H9 (cell line): ENCODE results near the gene NTRK3. TPM values are rescaled to one million over a fixed set of nuclear protein-coding genes. Genes with fewer than 3 reads are reported as not detected.

Source experiments
- DNase-seq: peaks from one replicate; pipeline ENCODE4 v3.0.0-alpha.2; 2017
- H2AFZ ChIP-seq: one replicate; pipeline ENCODE4 v1.6.1; 2013; ENCODE audit warnings: mild to moderate bottlenecking, low read length, control low read depth, moderate library complexity
- H2AK5ac ChIP-seq: 2 replicates; pipeline ENCODE4 v1.6.1; 2013; ENCODE audit warnings: low read length, control low read depth, mixed read lengths; ENCODE audit not compliant: insufficient read length
- H2BK120ac ChIP-seq: one replicate; pipeline ENCODE4 v1.6.1; 2013; ENCODE audit warnings: low read depth, mild to moderate bottlenecking, low read length, control low read depth, inconsistent platforms; ENCODE audit not compliant: poor library complexity, severe bottlenecking
- H2BK12ac ChIP-seq: 2 replicates; pipeline ENCODE4 v1.6.1; 2013; ENCODE audit warnings: low read length, control low read depth, mixed read lengths, low read depth; ENCODE audit not compliant: insufficient read length
- H2BK15ac ChIP-seq: 2 replicates; pipeline ENCODE4 v1.6.1; 2013; ENCODE audit warnings: low read depth, low read length, control low read depth
- H2BK20ac ChIP-seq: one replicate; pipeline ENCODE4 v1.6.1; 2013; ENCODE audit warnings: low read depth, mild to moderate bottlenecking, low read length, control low read depth, inconsistent platforms; ENCODE audit not compliant: poor library complexity, severe bottlenecking
- H2BK5ac ChIP-seq: 2 replicates; pipeline ENCODE4 v1.6.1; 2013; ENCODE audit warnings: low read length, control low read depth, mixed read lengths; ENCODE audit not compliant: insufficient read length
- H3K14ac ChIP-seq: 2 replicates; pipeline ENCODE4 v1.6.1; 2013; ENCODE audit warnings: low read length, control low read depth; ENCODE audit not compliant: insufficient read depth
- H3K18ac ChIP-seq: 2 replicates; pipeline ENCODE4 v1.6.1; 2013; ENCODE audit warnings: low read depth, mild to moderate bottlenecking, mixed read lengths, low read length, control low read depth; ENCODE audit not compliant: insufficient read length
- H3K23ac ChIP-seq: 2 replicates; pipeline ENCODE4 v1.6.1; 2013; ENCODE audit warnings: low read length, control low read depth, mixed read lengths, low read depth; ENCODE audit not compliant: insufficient read length
- H3K23me2 ChIP-seq: 2 replicates; pipeline ENCODE4 v1.6.1; 2013; ENCODE audit warnings: low read depth, mild to moderate bottlenecking, mixed read lengths, low read length, control low read depth; ENCODE audit not compliant: insufficient read length, poor library complexity, severe bottlenecking
- H3K27ac ChIP-seq: 2 replicates; pipeline ENCODE4 v1.5.1; 2013; ENCODE audit warnings: low read length, control low read depth, mixed read lengths, low read depth; ENCODE audit not compliant: insufficient read length
- H3K27me3 ChIP-seq: 2 replicates; pipeline ENCODE4 v1.6.1; 2013; ENCODE audit warnings: low read length, control low read depth, inconsistent platforms; ENCODE audit not compliant: insufficient read depth
- H3K4ac ChIP-seq: 2 replicates; pipeline ENCODE4 v1.6.1; 2013; ENCODE audit warnings: low read depth, mild to moderate bottlenecking, control low read depth, inconsistent platforms, low read length, moderate library complexity
- H3K4me1 ChIP-seq: 2 replicates; pipeline ENCODE4 v1.6.1; 2013; ENCODE audit warnings: low read length, control low read depth, inconsistent platforms; ENCODE audit not compliant: insufficient read depth
- H3K4me2 ChIP-seq: 2 replicates; pipeline ENCODE4 v1.6.1; 2013; ENCODE audit warnings: low read length, control low read depth, mixed read lengths; ENCODE audit not compliant: insufficient read length, insufficient read depth
- H3K56ac ChIP-seq: 2 replicates; pipeline ENCODE4 v1.6.1; 2013; ENCODE audit warnings: low read depth, mild to moderate bottlenecking, mixed read lengths, low read length, control low read depth; ENCODE audit not compliant: insufficient read length
- H3K79me1 ChIP-seq: 2 replicates; pipeline ENCODE4 v1.6.1; 2013; ENCODE audit warnings: low read depth, mild to moderate bottlenecking, moderate library complexity, low read length, control low read depth, inconsistent platforms; ENCODE audit not compliant: insufficient read depth, poor library complexity, severe bottlenecking
- H3K79me2 ChIP-seq: 2 replicates; pipeline ENCODE4 v1.6.1; 2013; ENCODE audit warnings: low read length, control low read depth, inconsistent platforms; ENCODE audit not compliant: insufficient read depth
- H3K9ac ChIP-seq: 2 replicates; pipeline ENCODE4 v1.6.1; 2013; ENCODE audit warnings: low read length, control low read depth, mixed read lengths; ENCODE audit not compliant: insufficient read length; ENCODE audit errors: extremely low read depth
- H3K9me3 ChIP-seq: one replicate; pipeline ENCODE4 v1.6.1; 2013; ENCODE audit warnings: low read depth, low read length, inconsistent platforms; ENCODE audit not compliant: control insufficient read depth
- H3T11ph ChIP-seq: one replicate; pipeline ENCODE4 v1.6.1; 2013; ENCODE audit warnings: mild to moderate bottlenecking, low read length, control low read depth, inconsistent platforms
- H4K20me1 ChIP-seq: one replicate; pipeline ENCODE4 v1.6.1; 2013; ENCODE audit not compliant: control insufficient read depth, insufficient read length, insufficient read depth
- H4K5ac ChIP-seq: 2 replicates; pipeline ENCODE4 v1.6.1; 2013; ENCODE audit warnings: low read depth, mild to moderate bottlenecking, mixed read lengths, low read length, control low read depth; ENCODE audit not compliant: insufficient read length
- H4K8ac ChIP-seq: replicated peaks from 2 replicates; pipeline ENCODE4 v1.6.1; 2013; ENCODE audit warnings: low read length, control low read depth, mixed read lengths, low read depth; ENCODE audit not compliant: insufficient read length
- H4K91ac ChIP-seq: 2 replicates; pipeline ENCODE4 v1.6.1; 2013; ENCODE audit warnings: low read depth, mild to moderate bottlenecking, moderate library complexity, mixed read lengths, low read length, control low read depth; ENCODE audit not compliant: insufficient read length
- H3K27ac Mint-ChIP-seq, 3 experiments: 2 replicates in 2 of 3; 3 replicates in 1 of 3; pipeline ENCODE4 v1.8.0; 2020 to 2021; ENCODE audit warnings: mixed read lengths in 3 of 3, mild to moderate bottlenecking in 1 of 3, moderate library complexity in 1 of 3
- H3K27me3 Mint-ChIP-seq: 2 replicates; pipeline ENCODE4 v1.8.0; 2021; ENCODE audit warnings: low read depth, mild to moderate bottlenecking, moderate library complexity, mixed read lengths
- H3K36me3 Mint-ChIP-seq, 3 experiments: 2 replicates in 2 of 3; 3 replicates in 1 of 3; pipeline ENCODE4 v1.8.0; 2020 to 2021; ENCODE audit warnings: low read depth in 3 of 3, mixed read lengths in 3 of 3; ENCODE audit not compliant: insufficient read depth in 1 of 3
- H3K4me1 Mint-ChIP-seq, 2 experiments: 2 replicates each; pipeline ENCODE4 v1.8.0; 2020; ENCODE audit warnings: mixed read lengths in 2 of 2
- H3K4me3 Mint-ChIP-seq, 2 experiments: 2 replicates in 1 of 2; 3 replicates in 1 of 2; pipeline ENCODE4 v1.8.0; 2020 to 2021; ENCODE audit warnings: mild to moderate bottlenecking in 2 of 2, mixed read lengths in 2 of 2, moderate library complexity in 1 of 2
- H3K9me3 Mint-ChIP-seq, 2 experiments: 2 replicates in 1 of 2; 3 replicates in 1 of 2; pipeline ENCODE4 v1.8.0; 2020; ENCODE audit warnings: mild to moderate bottlenecking in 2 of 2, mixed read lengths in 2 of 2, moderate library complexity in 1 of 2
- WGBS: extraction: QIAGEN DNeasy Blood & Tissue Kit; methylation state at CpG from one replicate; pipeline ENCODE4 v1.1.7; 2013; ENCODE audit warnings: missing lambda C conversion rate, low lambda C conversion rate, mixed read lengths; ENCODE audit not compliant: insufficient read length; ENCODE audit errors: extremely low coverage; 5-methylcytosine and 5-hydroxymethylcytosine counted together
- total RNA-seq: library from RNA; stranded (reverse); gene quantifications from 2 replicates; pipeline ENCODE4 v1.2.1, GENCODE V29; 2021
- TF ChIP-seq, protein P1 (sequence below): fragments of 200-600 bp; sonication (generic); conservative IDR thresholded peaks from 3 replicates; pipeline ENCODE4 v1.8.0; 2021; ENCODE audit warnings: antibody characterized with exemption, mild to moderate bottlenecking

Gene NTRK3
- total RNA-seq, 1 experiment from 2014 or later, result 2.5 TPM

DNA sequence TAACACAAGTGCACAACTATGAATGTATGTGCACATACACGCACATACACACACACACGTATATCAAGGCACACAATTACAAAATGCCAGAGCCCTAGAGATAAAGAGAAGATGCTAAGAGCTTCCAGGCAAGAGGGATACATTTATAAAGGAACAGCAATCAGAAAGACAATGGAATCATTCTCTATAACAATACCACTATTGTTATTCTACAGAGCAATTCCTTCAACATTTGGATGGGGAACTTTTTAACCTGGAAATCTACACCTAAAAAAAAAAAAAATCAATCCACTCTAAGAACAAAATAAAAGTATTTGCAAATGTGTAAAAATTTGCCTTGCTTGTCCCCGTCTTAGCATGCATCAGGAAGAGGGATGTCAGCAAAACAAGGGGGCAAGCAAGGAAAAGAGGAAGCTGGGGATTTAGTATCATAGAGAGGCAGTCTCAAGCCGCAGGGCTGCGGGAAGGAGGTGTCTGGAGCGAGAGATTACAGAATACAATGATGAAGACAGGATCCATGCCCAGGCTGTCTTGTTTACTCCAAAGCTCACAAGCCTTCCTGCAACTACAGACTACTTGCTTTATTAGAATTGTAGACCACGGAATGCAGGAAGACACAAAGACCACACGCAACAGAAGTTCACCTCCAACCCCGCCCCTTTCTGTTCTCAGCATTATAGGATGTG is 220.2 kb downstream of the NTRK3 start:
- H3K27me3 Mint-ChIP-seq, result peaks cover 11% of the 10 kb centered on the region
- H2AFZ ChIP-seq, result no peak overlapping the region
- peak overlapping the region; percentile 29 to 93 (median 89) for H3K27ac Mint-ChIP-seq
- H3K9me3 Mint-ChIP-seq, result no peaks in the 10 kb centered on the region; a peak in 1 of 5 replicates
- H3K4me1 ChIP-seq, result peaks cover 11% of the 10 kb centered on the region; the same call in 1 of the 2 replicates
- no peak overlapping the region for H2BK20ac ChIP-seq
- peak overlapping the region; percentile 19 to 32 for H3K4me3 Mint-ChIP-seq
- peaks cover 0 to 5% (median 2%) of the 10 kb centered on the region in 3 experiments; a peak in 2 of 7 replicates for H3K36me3 Mint-ChIP-seq
- H2BK12ac ChIP-seq, result no peak overlapping the region
- no peak overlapping the region for H3K4ac ChIP-seq
- peak overlapping the region; percentile 29 for H3K4me2 ChIP-seq
- no peak overlapping the region for H3K9ac ChIP-seq
- peak overlapping the region; percentile 66 for H3K27ac ChIP-seq
- no peak overlapping the region for H3K18ac ChIP-seq
- H4K20me1 ChIP-seq, result no peaks in the 10 kb centered on the region
- H4K8ac ChIP-seq, result no peak overlapping the region
- H3K27me3 ChIP-seq, result no peaks in the 10 kb centered on the region
- no peaks in the 10 kb centered on the region for H3K9me3 ChIP-seq
- no peak overlapping the region for H4K5ac ChIP-seq
- no peaks in the 10 kb centered on the region for H3K23me2 ChIP-seq
- H2BK120ac ChIP-seq, result no peak overlapping the region
- no peaks in the 10 kb centered on the region for H3K79me2 ChIP-seq
- H2BK5ac ChIP-seq, result no peak overlapping the region
- no peak overlapping the region for H3K23ac ChIP-seq
- no peak overlapping the region for H2BK15ac ChIP-seq
- no peak overlapping the region for H4K91ac ChIP-seq
- DNase-seq, result peak; percentile 47
- no peak overlapping the region for H3K56ac ChIP-seq
- no peak overlapping the region for H3T11ph ChIP-seq
- no peaks in the 10 kb centered on the region for H3K79me1 ChIP-seq
- no CpG with 5 or more reads among the region's 9 CpGs for WGBS
- TF ChIP-seq, protein P1, sequence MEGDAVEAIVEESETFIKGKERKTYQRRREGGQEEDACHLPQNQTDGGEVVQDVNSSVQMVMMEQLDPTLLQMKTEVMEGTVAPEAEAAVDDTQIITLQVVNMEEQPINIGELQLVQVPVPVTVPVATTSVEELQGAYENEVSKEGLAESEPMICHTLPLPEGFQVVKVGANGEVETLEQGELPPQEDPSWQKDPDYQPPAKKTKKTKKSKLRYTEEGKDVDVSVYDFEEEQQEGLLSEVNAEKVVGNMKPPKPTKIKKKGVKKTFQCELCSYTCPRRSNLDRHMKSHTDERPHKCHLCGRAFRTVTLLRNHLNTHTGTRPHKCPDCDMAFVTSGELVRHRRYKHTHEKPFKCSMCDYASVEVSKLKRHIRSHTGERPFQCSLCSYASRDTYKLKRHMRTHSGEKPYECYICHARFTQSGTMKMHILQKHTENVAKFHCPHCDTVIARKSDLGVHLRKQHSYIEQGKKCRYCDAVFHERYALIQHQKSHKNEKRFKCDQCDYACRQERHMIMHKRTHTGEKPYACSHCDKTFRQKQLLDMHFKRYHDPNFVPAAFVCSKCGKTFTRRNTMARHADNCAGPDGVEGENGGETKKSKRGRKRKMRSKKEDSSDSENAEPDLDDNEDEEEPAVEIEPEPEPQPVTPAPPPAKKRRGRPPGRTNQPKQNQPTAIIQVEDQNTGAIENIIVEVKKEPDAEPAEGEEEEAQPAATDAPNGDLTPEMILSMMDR, result no peak
- no peak overlapping the region for H2AK5ac ChIP-seq
- H3K4me1 Mint-ChIP-seq, result peaks cover 44 to 46% of the 10 kb centered on the region in 2 experiments
- H3K14ac ChIP-seq, result no peak overlapping the region
